IMR-90 (cell line): ENCODE measurements around the gene EVX1.

ENCODE experiments used
- BHLHE40 ChIP-seq: fragments of 150-350 bp; IDR thresholded peaks from 2 replicates; pipeline ENCODE4 v1.6.1; 2016; ENCODE audit warnings: mild to moderate bottlenecking, low read depth, low read length
- CEBPB ChIP-seq: IDR thresholded peaks from 2 replicates; pipeline ENCODE4 v1.6.1; 2012; ENCODE audit warnings: low read depth, low read length, improper control_type of control experiment
- FOS ChIP-seq: fragments of 150-350 bp; IDR thresholded peaks from 2 replicates; pipeline ENCODE4 v1.6.1; 2016; ENCODE audit warnings: low read depth, low read length
- MAFK ChIP-seq: IDR thresholded peaks from 2 replicates; pipeline ENCODE4 v1.6.1; 2012; ENCODE audit warnings: low read depth, low read length, improper control_type of control experiment
- MXI1 ChIP-seq: IDR thresholded peaks from 2 replicates; pipeline ENCODE4 v1.6.1; 2012; ENCODE audit warnings: low read depth, mild to moderate bottlenecking, low read length, moderate library complexity, borderline replicate concordance
- NFE2L2 ChIP-seq: fragments of 150-350 bp; IDR thresholded peaks from 2 replicates; pipeline ENCODE4 v1.6.1; 2016; ENCODE audit warnings: low read depth, mild to moderate bottlenecking, low read length
- POLR2A ChIP-seq: IDR thresholded peaks from 2 replicates; pipeline ENCODE4 v1.6.1; 2012; ENCODE audit warnings: mild to moderate bottlenecking, low read depth, low read length
- RAD21 ChIP-seq: IDR thresholded peaks from 2 replicates; pipeline ENCODE4 v1.6.1; 2012; ENCODE audit warnings: low read length, improper control_type of control experiment
- RFX5 ChIP-seq: IDR thresholded peaks from 2 replicates; pipeline ENCODE4 v1.8.0; 2012; ENCODE audit warnings: low read depth, mild to moderate bottlenecking, low read length, moderate library complexity
- SMC3 ChIP-seq: fragments of 150-350 bp; IDR thresholded peaks from 2 replicates; pipeline ENCODE4 v1.6.1; 2016; ENCODE audit warnings: low read depth, mild to moderate bottlenecking, antibody characterized with exemption, low read length, moderate library complexity
- TF ChIP-seq, protein P1 (sequence below): conservative IDR thresholded peaks from 2 replicates; pipeline ENCODE4 v1.5.1; 2012; ENCODE audit warnings: mild to moderate bottlenecking, low read depth, low read length, improper control_type of control experiment
- TF ChIP-seq, protein P2 (sequence below): fragments of 150-350 bp; IDR thresholded peaks from 2 replicates; pipeline ENCODE4 v1.6.1; 2017; ENCODE audit warnings: mild to moderate bottlenecking, antibody characterized with exemption, low read length, low read depth

DNA sequence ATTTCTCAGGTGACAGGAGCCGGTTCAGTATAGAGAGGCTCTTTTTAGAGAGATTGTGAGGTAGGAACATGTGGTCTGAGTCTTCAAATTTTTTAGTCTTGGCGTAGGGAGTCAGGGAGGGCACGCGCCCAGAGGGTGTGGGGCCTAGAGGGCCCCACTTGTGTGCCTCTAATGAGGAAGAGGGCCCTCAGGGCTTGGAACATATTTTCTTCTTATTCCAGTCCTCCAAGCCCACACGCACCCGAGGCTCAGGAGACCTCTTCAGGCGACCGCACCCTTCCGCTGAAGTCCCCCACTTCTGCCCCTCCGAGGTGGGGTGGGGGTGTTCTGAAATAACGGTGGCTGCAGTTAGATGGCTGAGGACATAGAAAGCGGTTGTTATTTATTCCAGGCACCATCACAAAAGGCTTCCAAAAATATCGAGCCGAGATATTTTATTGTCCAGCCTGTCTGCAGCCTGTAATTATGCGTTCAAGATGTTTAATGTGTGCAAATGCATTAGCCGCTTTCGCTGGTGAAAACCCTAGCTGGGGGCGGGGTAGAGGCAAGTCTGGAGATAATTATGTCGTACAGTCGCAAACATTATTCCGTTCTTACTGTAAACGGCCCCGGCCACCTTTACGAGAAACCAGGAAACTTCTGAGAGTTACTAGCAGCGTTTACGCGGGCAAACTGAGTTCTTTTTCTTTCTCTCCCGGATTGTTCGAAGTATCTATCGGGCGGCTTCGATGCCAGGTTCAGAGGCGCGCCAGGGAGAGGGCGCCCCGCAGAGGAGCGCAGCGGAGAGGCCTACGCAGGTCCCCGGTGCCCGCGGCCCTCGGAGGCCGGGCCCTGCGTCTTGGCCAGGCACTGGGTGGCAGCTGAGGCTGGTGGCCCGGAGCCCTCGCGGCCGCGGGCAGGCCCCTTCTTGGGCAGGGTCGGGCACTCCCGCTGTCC is 29.8 kb upstream of the EVX1 start:
- TF ChIP-seq, protein P1, sequence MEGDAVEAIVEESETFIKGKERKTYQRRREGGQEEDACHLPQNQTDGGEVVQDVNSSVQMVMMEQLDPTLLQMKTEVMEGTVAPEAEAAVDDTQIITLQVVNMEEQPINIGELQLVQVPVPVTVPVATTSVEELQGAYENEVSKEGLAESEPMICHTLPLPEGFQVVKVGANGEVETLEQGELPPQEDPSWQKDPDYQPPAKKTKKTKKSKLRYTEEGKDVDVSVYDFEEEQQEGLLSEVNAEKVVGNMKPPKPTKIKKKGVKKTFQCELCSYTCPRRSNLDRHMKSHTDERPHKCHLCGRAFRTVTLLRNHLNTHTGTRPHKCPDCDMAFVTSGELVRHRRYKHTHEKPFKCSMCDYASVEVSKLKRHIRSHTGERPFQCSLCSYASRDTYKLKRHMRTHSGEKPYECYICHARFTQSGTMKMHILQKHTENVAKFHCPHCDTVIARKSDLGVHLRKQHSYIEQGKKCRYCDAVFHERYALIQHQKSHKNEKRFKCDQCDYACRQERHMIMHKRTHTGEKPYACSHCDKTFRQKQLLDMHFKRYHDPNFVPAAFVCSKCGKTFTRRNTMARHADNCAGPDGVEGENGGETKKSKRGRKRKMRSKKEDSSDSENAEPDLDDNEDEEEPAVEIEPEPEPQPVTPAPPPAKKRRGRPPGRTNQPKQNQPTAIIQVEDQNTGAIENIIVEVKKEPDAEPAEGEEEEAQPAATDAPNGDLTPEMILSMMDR, result no peak
- no peak for TF ChIP-seq CEBPB
- TF ChIP-seq FOS, result no peak
- TF ChIP-seq POLR2A, result no peak
- no peak for TF ChIP-seq RAD21
- TF ChIP-seq NFE2L2, result no peak
- TF ChIP-seq RFX5, result no peak
- no peak for TF ChIP-seq MAFK
- TF ChIP-seq MXI1, result no peak
- TF ChIP-seq, protein P2, sequence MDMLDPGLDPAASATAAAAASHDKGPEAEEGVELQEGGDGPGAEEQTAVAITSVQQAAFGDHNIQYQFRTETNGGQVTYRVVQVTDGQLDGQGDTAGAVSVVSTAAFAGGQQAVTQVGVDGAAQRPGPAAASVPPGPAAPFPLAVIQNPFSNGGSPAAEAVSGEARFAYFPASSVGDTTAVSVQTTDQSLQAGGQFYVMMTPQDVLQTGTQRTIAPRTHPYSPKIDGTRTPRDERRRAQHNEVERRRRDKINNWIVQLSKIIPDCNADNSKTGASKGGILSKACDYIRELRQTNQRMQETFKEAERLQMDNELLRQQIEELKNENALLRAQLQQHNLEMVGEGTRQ, result no peak
- no peak for TF ChIP-seq BHLHE40
- no peak for TF ChIP-seq SMC3
